ENCODE results near the gene TMPRSS4. TPM values are rescaled to one million over a fixed set of nuclear protein-coding genes. Genes with fewer than 3 reads are reported as not detected.

The TMPRSS4 gene
- total and polyA plus RNA-seq, 2 of the 13 experiments (the other 11 are each of a cell fraction or from before 2014, with no cell fraction given): 0.32 TPM; not detected in 1

GRCh38 chr11:118095967-118096367 is 19.1 kb downstream of the TMPRSS4 start (continued):
- TF ChIP-seq ZNF446 (CRISPR knock-in tag; IDR thresholded peaks at IDR 0.05) (no peak), CCAR2 (optimal IDR thresholded peaks at IDR 0.05; ENCODE audit: low read depth, low read length) (no peak), AHDC1 (CRISPR knock-in tag; IDR thresholded peaks at IDR 0.05; ENCODE audit: borderline replicate concordance) (peak; percentile 81), ZMAT5 (CRISPR knock-in tag; IDR thresholded peaks at IDR 0.05; ENCODE audit: borderline replicate concordance, low read depth) (no peak), KMT2A (CRISPR knock-in tag; IDR thresholded peaks at IDR 0.05) (no peak), KLF11 (CRISPR knock-in tag; IDR thresholded peaks at IDR 0.05) (no peak), ZSCAN30 (CRISPR knock-in tag; IDR thresholded peaks at IDR 0.05) (no peak), FOXK2 (IDR thresholded peaks at IDR 0.05) (no peak), KDM6A (CRISPR knock-in tag; IDR thresholded peaks at IDR 0.05; ENCODE audit: low read depth) (peak; percentile 40; the same call in 1 of the 2 replicates), SPEN (CRISPR knock-in tag; IDR thresholded peaks at IDR 0.05; ENCODE audit: low read depth) (no peak; the same call in 1 of the 2 replicates), ZNF180 (CRISPR knock-in tag; IDR thresholded peaks at IDR 0.05; ENCODE audit: borderline replicate concordance, low read depth) (no peak), ZNF746 (CRISPR knock-in tag; IDR thresholded peaks at IDR 0.05) (no peak), ZNF12 (CRISPR knock-in tag; IDR thresholded peaks at IDR 0.05) (0 out of 2 replicates have a peak, but pooled peaks have one; percentile 45), ZNF343 (CRISPR knock-in tag; IDR thresholded peaks at IDR 0.05) (no peak), ZFP91 (CRISPR knock-in tag; IDR thresholded peaks at IDR 0.05; ENCODE audit: borderline replicate concordance) (peak; percentile 55; the same call in 1 of the 2 replicates), IRF9 (CRISPR knock-in tag; IDR thresholded peaks at IDR 0.05; ENCODE audit: borderline replicate concordance) (no peak), ZSCAN22 (CRISPR knock-in tag; IDR thresholded peaks at IDR 0.05) (no peak), RARG (CRISPR knock-in tag; IDR thresholded peaks at IDR 0.05; ENCODE audit: low read depth) (no peak), ISX (CRISPR knock-in tag; conservative IDR thresholded peaks at IDR 0.05) (no peak), SMYD3 (CRISPR knock-in tag; IDR thresholded peaks at IDR 0.05) (peak; percentile 81; the same call in 1 of the 2 replicates), KAT7 (CRISPR knock-in tag; IDR thresholded peaks at IDR 0.05; ENCODE audit: borderline replicate concordance) (no peak)
- TF ChIP-seq, protein P1, sequence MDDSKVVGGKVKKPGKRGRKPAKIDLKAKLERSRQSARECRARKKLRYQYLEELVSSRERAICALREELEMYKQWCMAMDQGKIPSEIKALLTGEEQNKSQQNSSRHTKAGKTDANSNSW (CRISPR knock-in tag; IDR thresholded peaks at IDR 0.05; ENCODE audit: borderline replicate concordance): no peak

Measured in HepG2 (cell line).